Heart right ventricle (tissue), 16 donors: ENCODE results near the gene GPATCH1. TPM values are rescaled to one million over a fixed set of nuclear protein-coding genes. Genes with fewer than 3 reads are reported as not detected.

Experiments
- ATAC-seq, 8 donors: fragments of 200-7000 bp; cut with Tn5 transposase; one replicate each; pipeline ENCODE4 v1.9.1; 2020; ENCODE audit warnings: mild to moderate bottlenecking in 8 of 8, moderate library complexity in 8 of 8, moderate number of reproducible peaks in 1 of 8
- DNase-seq, 2 donors: peaks; one replicate each; pipeline ENCODE4 v3.0.0-alpha.2; 2020
- H3K27ac ChIP-seq, 10 donors: fragments of 200-600 bp; sonication (generic) in 2 of 10; one replicate each; pipeline versions ENCODE4 v1.5.0 to v1.8.0; 2020 to 2022; ENCODE audit warnings: mild to moderate bottlenecking in 3 of 10
- H3K27me3 ChIP-seq, 7 donors: fragments of 200-600 bp; one replicate each; pipeline ENCODE4 v1.8.0; 2021 to 2022; ENCODE audit warnings: mild to moderate bottlenecking in 2 of 7
- H3K36me3 ChIP-seq, 9 donors: fragments of 200-600 bp; sonication (generic) in 1 of 9; one replicate each; pipeline versions ENCODE4 v1.5.0 to v1.8.0; 2020 to 2022; ENCODE audit warnings: mild to moderate bottlenecking in 2 of 9
- H3K4me1 ChIP-seq, 9 donors: fragments of 200-600 bp; sonication (generic) in 1 of 9; one replicate each; pipeline versions ENCODE4 v1.5.0 to v1.8.0; 2020 to 2022; ENCODE audit warnings: mild to moderate bottlenecking in 4 of 9
- H3K4me3 ChIP-seq, 10 donors: fragments of 200-600 bp; sonication (generic) in 2 of 10; one replicate each; pipeline versions ENCODE4 v1.5.0 to v1.8.0; 2020 to 2022; ENCODE audit warnings: mild to moderate bottlenecking in 7 of 10, moderate library complexity in 2 of 10
- H3K9me3 ChIP-seq, 11 donors: fragments of 200-600 bp in 10 of 11; sonication (generic) in 2 of 11; one replicate each; pipeline versions ENCODE4 v1.5.0 to v1.8.0; 2013 to 2022; ENCODE audit warnings: mild to moderate bottlenecking in 2 of 11, control low read depth in 1 of 11, moderate library complexity in 1 of 11
- WGBS, 2 donors: extraction: QIAGEN DNeasy Blood & Tissue Kit; methylation state at CpG; one replicate each; pipeline ENCODE4 v1.1.7; 2013; ENCODE audit warnings: inconsistent platforms in 1 of 2; 5-methylcytosine and 5-hydroxymethylcytosine counted together
- intact Hi-C, 10 donors: fragments of 100-400 bp; cut with DNase I; formaldehyde crosslinking; loops; one replicate each; pipeline versions ENCODE4 v1.11.1 to v1.14.2; 2022
- polyA plus RNA-seq, 2 donors: library from polyadenylated mRNA; stranded (reverse); fragments of 200-250 nt; gene quantifications; one replicate each; pipeline ENCODE4 v1.2.3, GENCODE V29; 2013
- total RNA-seq, 10 donors: library from RNA; stranded (reverse); fragmentation: NEBNext Ultra II Directional in 3 of 10; extraction: Animal tissue kit (Norgen Biotek cat#: 25700) in 3 of 10; gene quantifications; one replicate each; pipeline versions ENCODE4 v1.2.1 to v1.2.4, GENCODE V29; 2021 to 2023
- TF ChIP-seq, protein P1 (sequence below), 9 donors: fragments of 200-600 bp; sonication (generic) in 2 of 9; IDR thresholded peaks; one replicate each; pipeline versions ENCODE4 v1.5.0 to v1.8.0; 2021 to 2022; ENCODE audit warnings: antibody characterized with exemption in 9 of 9, mild to moderate bottlenecking in 5 of 9, moderate library complexity in 1 of 9
- donor health status: Arrhythmogenic right ventricular cardiomyopathy.
- donor health status: ischemic (EF 13 %, LVEDD 7.1; RV severe dilation, severe dysfunction).
- donor health status: healthy with polysubstance abuse.
- donor health status: DM: no; HTN: yes; CAD: no.
- donor health status: DM: no; HTN: no; CAD: no.
- donor health status: ischemic (EF 25% LVEDD 6.9; RV normal size, moderate dysfunction).
- donor health status: ischemic (EF 25% LVEDD 5.7; RV mildly dilated, moderate dysfunction).
- donor health status: healthy.
- donor health status: DM: yes; HTN: yes; CAD: no.
- donor health status: Ischemic cardiomyopathy.
- donor health status: ischemic (EF 35%, LVEDD 5.7; RV mildly dilated, moderate dysfunction).
- donor health status: nonischemic (EF 11% LVEDD 7.7; RV severe dilation, severe dysfunction).
- donor health status: DM: yes; HTN: yes; CAD: no.
- donor health status: PGD.
- donor health status: ischemic (EF 29% LVEDD 5.4; RV normal size, mild dysfunction).
- donor health status: nonischemic (EF 23%, LVEDD 6.1; RV moderate dilation, normal function).

Gene GPATCH1
- total and polyA plus RNA-seq, 12 donors: 3.1 to 7.4 (median 5.1) TPM

DNA sequence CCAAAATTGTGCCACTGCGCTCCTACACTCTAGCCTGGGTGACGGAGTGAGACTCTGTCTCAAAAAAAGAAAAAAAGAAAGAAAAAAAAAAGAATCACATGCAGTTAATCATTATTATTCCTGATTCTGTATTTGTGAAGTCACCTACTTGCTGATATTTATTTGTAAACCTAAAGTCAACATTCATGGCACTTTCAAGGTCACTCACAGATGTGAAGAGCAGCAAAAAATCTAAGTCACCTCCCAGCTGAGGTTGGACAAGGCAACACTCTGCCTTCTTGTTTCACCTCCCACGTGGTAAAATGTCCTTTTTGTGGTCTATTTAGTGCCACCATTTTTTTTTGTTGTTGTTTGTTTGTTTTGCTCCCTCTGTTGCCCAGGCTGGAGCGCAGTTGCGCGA is 77.4 kb downstream of the GPATCH1 start:
- no peak for DNase-seq
- Histone ChIP-seq H3K27me3 (no peaks in the 10 kb centered on the region), H3K4me3 (no peak overlapping the region), H3K9me3 (no peaks in the 10 kb centered on the region), H3K4me1 (peaks cover 0 to 34% (median 0%) of the 10 kb centered on the region in 9 donors), H3K27ac (no peak overlapping the region), H3K36me3 (no peaks in the 10 kb centered on the region)
- no peak for ATAC-seq
- intact Hi-C loops: no loop called here
- WGBS, 2 donors: 92 to 95% methylated on average over 6 of the region's 6 CpGs
- TF ChIP-seq, protein P1, sequence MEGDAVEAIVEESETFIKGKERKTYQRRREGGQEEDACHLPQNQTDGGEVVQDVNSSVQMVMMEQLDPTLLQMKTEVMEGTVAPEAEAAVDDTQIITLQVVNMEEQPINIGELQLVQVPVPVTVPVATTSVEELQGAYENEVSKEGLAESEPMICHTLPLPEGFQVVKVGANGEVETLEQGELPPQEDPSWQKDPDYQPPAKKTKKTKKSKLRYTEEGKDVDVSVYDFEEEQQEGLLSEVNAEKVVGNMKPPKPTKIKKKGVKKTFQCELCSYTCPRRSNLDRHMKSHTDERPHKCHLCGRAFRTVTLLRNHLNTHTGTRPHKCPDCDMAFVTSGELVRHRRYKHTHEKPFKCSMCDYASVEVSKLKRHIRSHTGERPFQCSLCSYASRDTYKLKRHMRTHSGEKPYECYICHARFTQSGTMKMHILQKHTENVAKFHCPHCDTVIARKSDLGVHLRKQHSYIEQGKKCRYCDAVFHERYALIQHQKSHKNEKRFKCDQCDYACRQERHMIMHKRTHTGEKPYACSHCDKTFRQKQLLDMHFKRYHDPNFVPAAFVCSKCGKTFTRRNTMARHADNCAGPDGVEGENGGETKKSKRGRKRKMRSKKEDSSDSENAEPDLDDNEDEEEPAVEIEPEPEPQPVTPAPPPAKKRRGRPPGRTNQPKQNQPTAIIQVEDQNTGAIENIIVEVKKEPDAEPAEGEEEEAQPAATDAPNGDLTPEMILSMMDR (IDR thresholded peaks at IDR 0.05): no peak

DNA sequence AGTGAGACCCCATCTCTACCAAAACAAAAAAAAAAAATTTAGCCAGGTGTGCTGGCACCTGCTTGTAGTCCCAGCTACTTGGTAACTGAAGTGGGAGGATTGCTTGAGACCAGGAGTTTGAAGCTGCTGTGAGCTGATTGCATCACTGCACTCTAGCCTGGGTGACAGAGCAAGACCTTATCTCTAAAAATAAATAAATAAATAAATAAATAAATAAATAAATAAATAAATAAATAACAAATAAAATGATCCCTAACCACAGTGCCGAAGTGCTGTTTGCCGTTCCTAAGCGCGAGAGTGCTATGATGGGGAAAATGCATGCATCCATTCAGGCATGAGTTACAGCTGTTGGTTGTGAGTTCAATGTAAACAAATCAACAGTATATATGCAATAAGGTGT is 78.2 kb downstream of the GPATCH1 start:
- Histone ChIP-seq H3K27ac (no peak overlapping the region), H3K9me3 (no peaks in the 10 kb centered on the region), H3K27me3 (no peaks in the 10 kb centered on the region), H3K36me3 (no peaks in the 10 kb centered on the region), H3K4me1 (peaks cover 0 to 34% (median 0%) of the 10 kb centered on the region in 9 donors), H3K4me3 (no peak overlapping the region)
- 96 to 99% methylated on average over 4 of the region's 4 CpGs for WGBS, 2 donors
- ATAC-seq: no peak
- intact Hi-C loops: no loop called here
- TF ChIP-seq, protein P1 (IDR thresholded peaks at IDR 0.05): no peak
- no peak for DNase-seq

DNA sequence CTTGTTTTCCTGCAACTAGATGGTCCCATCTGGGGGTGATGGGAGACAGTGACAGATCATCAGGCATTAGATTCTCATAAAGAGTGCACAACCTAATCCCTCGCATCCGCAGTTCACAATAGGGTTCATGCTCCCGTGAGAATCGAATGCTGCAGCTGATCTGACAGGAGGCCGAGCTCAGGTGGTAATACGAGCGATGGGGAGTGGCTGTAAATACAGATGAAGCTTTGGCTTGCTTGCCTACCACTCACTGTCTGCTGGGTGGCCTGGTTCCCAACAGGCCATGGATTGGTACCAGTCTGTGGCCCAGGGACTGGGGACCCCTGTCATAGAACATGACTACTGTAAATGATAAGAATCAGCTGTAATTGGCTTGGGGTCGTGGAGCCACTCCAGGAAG is 78.9 kb downstream of the GPATCH1 start:
- no peak for ATAC-seq
- no peak for DNase-seq
- no peaks in the 10 kb centered on the region for H3K27me3 ChIP-seq
- no peaks in the 10 kb centered on the region for H3K9me3 ChIP-seq
- H3K4me3 ChIP-seq: no peak overlapping the region
- WGBS, 2 donors: 93 to 95% methylated on average over 8 of the region's 8 CpGs
- TF ChIP-seq, protein P1 (IDR thresholded peaks at IDR 0.05): no peak
- H3K36me3 ChIP-seq: no peaks in the 10 kb centered on the region
- H3K4me1 ChIP-seq: peaks cover 0 to 34% (median 0%) of the 10 kb centered on the region in 9 donors
- intact Hi-C loops: no loop called here
- no peak overlapping the region for H3K27ac ChIP-seq

DNA sequence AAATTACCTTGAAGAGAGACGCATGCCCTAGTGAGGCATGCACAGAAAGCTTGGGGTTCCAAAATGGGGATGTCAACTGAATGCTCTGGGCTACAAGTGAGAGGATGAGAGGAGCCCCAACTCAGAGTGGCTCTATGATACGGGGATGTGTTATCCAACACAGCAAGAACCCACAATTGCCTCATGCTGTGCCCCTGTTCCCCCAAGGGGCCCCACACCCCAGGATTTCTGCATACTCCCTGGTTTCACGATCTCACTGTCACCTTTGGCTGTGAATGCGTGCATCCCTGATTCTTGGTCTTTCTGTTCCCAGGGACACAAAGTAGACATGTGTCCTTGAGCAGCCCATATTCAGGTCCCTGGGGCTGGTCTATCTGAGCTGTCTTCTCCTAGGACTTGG is 80.2 kb downstream of the GPATCH1 start:
- H3K4me1 ChIP-seq: peaks cover 0 to 34% (median 0%) of the 10 kb centered on the region in 9 donors
- ATAC-seq: no peak
- no peak for DNase-seq
- H3K9me3 ChIP-seq: no peaks in the 10 kb centered on the region
- H3K4me3 ChIP-seq: no peak overlapping the region
- 64 to 75% methylated on average over 4 of the region's 4 CpGs for WGBS, 2 donors
- no peak overlapping the region for H3K27ac ChIP-seq
- no peaks in the 10 kb centered on the region for H3K36me3 ChIP-seq
- intact Hi-C loops: no loop called here
- TF ChIP-seq, protein P1 (IDR thresholded peaks at IDR 0.05): no peak
- no peaks in the 10 kb centered on the region for H3K27me3 ChIP-seq
